HG02759 (cell line): ENCODE results near the gene CAAP1.
"Not testable (repeated sequence)": the region's sequence is repeated elsewhere in the genome, so short reads cannot be mapped to it uniquely, and the experiment has no call there.

Experiments used
- ATAC-seq: cut with Tn5 transposase; IDR thresholded peaks from one replicate; pipeline ENCODE4 v1.9.1; 2021; ENCODE audit warnings: mild to moderate bottlenecking, moderate library complexity; ENCODE audit not compliant: unreplicated experiment

Gene CAAP1

DNA sequence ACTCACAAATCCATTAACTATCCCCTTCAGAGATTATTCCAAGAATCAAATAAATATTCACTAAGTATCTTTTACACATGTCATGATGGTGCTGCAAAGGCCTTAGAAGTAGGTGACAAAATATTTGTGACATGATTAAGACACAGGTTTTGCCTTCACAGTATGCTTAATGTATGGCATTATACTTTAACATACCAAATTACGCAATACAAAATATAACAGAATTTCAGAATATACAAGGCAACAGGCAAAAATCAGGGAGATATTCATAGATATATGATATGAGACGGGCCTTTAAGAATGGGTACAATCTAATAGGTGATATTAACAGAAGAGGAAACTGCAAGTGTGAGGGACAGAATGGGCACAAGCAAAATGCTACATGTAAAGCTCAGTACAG is 41.6 kb downstream of the CAAP1 start:
- ATAC-seq: no peak

DNA sequence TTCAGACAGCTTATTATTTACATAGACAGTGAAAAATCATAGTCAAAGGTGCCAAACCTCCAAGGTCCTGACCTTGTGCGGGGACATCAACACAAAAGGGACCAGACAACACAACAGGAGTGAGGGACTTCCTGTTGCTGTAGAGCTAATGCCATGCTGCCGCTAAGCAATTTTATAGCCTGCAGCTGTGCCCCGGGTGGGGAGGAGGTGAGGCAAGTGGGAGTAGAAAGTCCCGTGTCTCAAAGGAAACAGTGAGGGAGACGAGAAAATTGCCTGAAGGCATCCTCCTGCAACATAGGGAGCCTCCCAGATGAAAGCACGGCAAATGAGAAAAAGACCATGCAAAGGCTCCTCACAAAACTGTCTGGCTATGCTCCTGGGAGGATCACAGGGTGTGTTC is 58.8 kb downstream of the CAAP1 start:
- no peak for ATAC-seq

DNA sequence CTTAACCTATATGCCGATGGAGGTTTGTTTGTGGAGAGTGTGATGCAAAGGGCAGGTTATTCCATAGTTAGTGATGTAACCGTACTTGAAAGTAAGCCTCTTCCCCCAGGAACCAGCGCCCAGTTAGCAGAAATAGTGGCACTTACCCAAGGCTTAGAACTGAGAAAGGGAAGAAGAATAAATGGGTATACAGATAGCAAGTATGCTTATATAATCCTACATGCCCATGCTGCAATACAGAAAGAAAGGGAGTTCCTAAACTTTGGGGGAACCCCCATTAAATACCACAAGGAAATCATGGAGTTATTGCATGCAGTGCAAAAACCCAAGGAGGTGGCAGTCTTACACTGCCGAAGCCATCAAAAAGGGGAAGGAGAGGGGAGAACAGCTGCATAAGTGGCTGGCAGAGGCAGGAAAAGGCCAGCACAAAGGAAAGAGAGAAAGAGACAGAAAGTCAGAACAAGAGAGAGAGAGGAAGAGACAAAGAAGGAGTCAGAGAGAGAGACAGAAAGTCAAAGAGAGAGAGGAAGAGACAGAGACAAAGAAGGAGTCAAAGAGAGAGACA is 64.1 kb downstream of the CAAP1 start:
- not testable (repeated sequence) for ATAC-seq

DNA sequence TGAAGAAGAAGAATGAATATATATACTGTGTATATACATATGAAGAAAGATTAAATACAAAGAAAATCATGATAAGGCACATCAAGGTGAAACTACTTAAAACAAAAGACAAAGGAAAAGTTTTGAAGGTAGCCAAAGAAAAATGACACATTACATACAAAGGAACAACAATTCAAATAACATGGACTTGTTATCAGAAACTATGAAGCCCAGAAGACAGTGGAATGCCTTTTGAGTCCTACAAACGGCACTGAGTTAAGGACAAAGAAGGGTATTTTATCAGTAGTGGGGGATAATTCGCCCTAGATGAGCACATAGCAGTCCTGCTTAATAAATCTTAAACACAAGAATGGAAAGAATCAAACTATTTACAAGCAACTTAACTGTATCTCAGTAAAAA is 77.8 kb downstream of the CAAP1 start:
- ATAC-seq: no peak

DNA sequence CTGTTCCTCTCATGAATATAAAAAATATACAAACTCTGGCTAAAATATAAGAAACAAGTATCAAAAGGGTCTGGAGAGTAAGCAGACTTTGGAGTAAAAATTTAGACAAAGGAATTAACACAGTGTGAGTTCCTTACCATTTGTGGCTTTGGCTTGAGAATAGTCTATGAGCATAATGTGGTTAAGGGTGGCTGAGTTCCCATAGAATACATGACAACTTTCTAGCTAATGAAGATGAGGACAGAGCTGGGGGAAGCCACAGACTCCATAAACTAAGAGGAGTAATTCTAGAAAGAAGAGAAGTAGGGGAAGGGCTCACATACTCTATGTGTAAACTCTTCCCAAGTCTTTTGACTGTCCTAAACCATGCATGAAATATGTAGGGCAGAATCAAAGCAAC is 79.4 kb downstream of the CAAP1 start:
- ATAC-seq: no peak

DNA sequence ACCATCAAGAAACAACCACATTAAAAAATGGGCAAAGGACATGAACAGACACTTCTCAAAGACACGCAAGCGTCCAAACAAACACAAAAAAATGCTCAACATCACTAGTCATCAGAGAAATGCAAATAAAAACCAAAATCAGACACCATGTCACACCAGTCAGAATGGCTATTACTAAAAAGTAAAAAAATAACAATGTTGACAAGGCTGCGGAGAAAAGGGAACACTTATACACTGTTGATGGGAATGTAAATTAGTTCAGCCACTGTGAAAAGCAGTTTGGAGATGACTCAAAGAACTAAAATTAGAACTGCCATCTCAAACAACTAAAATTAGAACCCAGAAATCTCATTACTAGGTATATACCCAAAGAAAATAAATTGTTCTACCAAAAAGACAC is 80.4 kb downstream of the CAAP1 start:
- ATAC-seq: no peak

DNA sequence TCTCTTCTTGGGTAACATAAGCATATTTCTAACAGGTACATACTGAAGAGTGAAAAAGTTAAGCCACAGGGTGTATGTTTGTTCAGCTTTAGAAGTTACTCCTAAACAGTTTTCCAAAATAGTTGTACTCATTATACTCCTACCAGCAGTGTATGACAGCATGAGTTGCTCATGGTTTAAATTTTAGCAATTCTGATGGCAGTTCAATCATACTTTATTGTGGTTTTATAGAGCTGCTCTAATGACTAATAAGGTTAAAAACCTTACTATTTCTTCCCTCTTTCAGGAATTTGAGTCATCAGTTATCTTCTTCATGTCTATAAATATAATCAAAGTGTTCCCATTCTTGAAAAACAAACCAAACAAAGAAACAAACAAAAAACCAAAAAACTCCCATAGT is 81.5 kb downstream of the CAAP1 start:
- no peak for ATAC-seq

DNA sequence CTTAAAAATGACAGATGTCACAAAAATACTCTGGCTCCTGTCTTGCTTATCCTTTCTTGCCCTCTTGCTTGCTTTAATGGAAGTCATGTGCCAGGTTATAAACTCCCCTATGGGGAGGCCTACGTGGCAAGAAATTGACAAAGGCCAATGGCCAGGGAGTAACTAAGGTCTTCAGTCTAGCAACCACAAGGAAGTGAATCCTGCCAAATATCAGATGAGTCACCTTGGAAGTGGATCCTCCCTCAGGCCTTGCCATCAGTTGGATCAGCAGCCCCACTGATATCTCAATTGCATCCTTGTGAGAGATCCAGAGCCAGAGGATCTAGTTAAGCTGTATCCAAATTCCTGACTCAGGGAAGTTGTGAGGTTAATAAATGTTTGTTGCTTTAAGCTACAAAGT is 82.8 kb downstream of the CAAP1 start:
- ATAC-seq: no peak

DNA sequence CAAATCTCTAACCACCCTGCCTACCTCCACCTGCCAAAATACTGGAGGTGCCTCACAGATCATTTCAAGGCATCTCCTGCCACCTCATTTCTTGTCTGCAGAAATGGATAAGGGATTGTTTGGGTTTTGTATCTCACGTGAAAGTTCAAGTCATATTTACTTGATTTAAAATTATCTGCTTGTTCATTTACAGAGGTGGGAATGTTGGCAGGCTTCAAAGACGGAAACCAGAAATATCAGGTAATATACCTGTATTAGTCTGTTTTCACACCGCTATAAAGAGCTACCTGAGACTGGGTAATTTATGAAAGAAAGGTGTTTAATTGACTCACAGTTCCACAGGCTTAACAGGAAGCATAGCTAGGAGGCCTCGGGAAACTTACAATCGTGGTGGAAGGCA is 85.4 kb downstream of the CAAP1 start:
- no peak for ATAC-seq

DNA sequence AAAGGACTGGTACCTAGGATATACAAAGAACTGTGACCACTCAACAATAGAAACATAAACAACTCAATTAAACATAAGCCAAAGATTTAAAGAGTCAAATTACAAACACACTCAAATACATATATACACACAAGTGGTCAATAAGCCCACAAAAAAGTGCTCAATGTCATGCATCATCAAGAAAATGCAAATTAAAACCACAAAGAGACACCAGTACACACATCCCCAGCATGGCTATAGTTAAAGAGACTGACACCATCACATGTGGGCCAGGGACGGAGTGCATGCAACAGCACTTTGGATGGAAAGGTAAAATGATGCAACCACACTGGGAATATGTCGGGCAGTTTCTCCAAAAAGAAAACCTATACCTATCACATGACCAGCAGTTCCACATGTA is 89.7 kb downstream of the CAAP1 start:
- peak; percentile 66 for ATAC-seq

DNA sequence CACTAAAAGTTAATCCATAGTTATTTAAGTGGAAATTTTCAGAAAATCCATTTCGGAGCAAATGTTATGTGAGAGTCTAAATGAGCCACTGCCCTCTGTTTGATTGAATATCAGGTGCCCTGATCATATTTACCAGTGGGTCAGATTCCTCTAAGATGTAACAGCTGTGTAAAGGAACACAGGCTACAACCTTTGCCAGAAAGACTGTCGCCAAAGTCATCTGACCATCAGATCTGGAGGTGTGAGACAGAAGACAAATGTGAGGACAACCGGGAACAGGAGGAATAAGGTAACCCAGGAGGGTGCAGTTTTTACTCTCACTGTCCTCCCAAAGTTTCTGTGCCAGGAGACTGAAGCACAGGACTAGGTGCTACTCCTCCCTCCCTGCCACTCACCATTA is 90.8 kb downstream of the CAAP1 start:
- ATAC-seq: no peak

DNA sequence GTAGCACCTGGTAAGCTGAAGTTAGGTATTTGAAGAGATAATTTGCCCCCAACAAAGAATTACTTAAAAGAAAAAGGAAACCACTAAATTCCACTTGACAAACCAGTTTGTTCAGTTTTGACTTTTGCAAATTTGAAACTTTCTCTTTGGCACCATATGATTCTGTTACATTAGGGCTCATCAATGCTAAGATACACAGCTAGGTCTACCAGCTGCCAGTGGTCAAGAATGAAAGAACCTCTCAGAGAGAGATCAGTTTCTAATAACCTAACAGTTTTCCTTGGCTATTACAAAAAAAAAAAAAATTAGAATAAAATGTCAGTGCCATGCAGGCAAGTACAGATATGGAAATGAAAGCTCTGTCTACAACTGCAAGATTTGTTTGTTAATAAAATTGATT is 92.3 kb downstream of the CAAP1 start:
- ATAC-seq: no peak

DNA sequence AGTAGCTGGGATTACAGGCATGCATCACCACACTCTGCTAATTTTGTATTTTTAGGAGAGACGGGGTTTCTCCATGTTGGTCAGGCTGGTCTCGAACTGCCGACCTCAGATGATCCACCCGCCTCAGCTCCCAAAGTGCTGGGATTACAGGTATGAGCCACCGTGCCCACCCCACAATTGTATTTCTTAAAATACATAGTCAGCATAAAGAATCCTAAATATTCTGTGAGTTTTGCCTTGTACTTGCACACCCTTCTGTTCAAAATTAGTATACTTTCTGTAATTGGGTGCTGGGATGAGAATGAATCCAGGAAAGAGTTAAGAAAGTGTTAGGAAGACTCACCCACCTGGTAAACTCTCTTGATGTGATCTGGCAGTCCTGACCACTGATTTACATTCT is 101.3 kb downstream of the CAAP1 start:
- ATAC-seq: no peak
